Fibroblast of gingiva (primary cell): ENCODE results near the gene RHEBL1.
"Not testable (repeated sequence)": the region's sequence is repeated elsewhere in the genome, so short reads cannot be mapped to it uniquely, and the experiment has no call there.

ENCODE experiments used
- DNase-seq: peaks from one replicate; pipeline ENCODE4 v3.0.0-alpha.2; 2011; ENCODE audit warnings: low read depth

RHEBL1 gene

DNA sequence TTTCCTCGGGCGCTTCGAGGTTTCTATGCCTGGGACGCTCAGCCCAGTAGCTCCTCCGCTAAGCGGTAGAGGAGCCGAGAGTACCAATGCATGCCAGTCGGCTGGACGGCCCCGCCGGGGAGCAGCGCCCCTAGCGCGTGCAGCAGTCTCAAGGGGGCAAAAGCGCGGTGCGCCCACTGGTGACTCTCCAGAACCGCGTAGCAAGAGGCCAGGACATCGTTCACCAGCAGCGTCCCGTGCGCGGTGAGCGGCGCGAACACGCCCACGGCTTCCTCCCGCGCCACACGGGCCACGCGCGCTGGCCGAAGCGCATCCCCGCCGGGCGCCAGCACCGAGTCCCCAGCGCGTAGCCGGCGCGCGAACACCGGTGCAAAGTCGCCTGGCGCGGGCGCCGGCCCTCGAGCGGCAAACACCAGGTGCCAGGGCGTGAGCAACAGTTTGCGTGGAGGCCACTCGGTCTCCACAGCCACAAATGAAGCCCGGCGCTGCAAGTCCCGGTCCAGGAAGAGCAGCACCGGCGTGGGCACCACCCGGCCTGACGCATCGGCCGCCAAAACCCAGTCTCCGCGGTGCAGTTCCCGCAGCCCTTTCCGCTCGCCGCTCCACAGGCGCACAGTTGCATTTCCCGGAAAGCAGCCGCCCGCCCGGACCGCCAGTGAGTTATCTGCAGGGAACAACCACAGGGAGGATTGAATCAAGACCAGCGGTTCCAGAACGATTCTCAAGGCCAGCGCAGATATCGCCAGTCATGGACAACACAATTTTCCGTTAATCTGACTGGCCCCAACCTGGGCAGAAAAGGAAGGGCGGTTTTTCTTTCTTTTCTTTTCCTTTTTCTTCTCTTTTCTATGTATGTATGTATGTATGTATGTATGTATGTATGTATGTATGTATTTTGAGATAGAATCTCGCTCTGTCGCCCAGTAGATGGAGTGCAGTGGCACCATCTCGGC, 20.3 kb upstream of the RHEBL1 start:
- peak; percentile 40 for DNase-seq

DNA sequence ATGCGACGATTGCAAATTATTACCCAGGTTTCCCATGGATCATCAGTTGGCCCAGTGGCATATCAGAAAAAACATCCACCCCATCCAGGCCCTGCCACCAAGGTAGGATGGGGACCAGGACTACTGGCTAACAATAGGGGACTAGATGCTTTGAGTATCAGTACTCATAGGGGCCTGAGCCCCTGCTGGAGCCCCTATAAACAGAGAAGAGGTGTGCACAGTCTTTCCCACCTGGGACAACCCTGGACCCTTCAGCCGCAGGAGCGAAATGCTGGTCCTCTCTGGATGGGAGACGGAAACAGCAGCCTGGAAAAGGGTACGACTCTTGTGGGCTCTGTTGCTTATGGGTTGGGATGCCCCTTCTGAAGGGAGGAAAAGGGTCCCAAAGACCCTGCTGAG, 19.2 kb upstream of the RHEBL1 start:
- no peak for DNase-seq

- peak; percentile 74 for DNase-seq
Measured at GRCh38 chr12:49088150-49088931, 18.6 kb upstream of the RHEBL1 start.

DNA sequence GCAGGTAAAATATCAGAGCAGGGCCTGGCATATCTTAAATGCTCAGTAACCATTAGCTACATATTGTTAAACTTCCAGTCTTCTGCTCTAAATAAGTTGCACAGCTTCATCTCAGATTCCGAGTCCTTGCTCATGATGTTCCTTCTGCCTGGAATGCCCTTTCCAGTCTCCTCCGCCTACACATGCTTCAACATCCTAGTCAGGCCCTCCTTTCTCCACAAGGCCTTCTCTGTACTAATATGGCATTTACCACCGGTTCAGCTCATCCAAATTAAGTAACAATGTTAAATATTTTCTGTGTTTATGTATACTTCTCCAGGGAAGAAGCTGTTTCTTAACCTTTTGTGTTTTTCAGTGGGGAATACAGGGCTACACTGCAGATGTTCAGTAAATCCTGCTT, 16.3 kb upstream of the RHEBL1 start:
- peak; percentile 49 for DNase-seq

DNA sequence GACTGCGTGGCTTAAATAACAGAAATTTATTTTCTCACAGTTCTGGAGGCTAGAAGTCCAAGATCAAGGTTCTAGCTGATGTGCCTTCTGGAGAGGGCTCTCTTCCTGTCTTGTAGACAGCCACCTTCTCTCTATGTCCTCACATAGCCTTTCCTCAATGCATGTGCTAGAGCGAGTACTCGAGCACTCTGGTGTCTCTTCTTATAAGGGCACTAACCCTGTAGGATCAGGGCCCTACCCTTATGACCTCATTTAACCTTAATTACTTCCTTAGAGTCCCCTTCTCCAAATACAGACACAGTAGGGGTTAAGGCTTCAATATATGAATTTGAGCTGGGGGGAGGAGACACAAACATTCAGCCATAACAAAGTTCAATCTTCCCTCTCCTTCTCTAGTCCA, 14.7 kb upstream of the RHEBL1 start:
- DNase-seq = no peak

- no peak for DNase-seq
Measured at GRCh38 chr12:49079793-49080192, 10.0 kb upstream of the RHEBL1 start.

- no peak for DNase-seq
Measured at GRCh38 chr12:49070971-49071370, 1.2 kb upstream of the RHEBL1 start.

GRCh38 chr12:49068879-49069506, 786 bp downstream of the RHEBL1 start:
- no peak for DNase-seq

DNA sequence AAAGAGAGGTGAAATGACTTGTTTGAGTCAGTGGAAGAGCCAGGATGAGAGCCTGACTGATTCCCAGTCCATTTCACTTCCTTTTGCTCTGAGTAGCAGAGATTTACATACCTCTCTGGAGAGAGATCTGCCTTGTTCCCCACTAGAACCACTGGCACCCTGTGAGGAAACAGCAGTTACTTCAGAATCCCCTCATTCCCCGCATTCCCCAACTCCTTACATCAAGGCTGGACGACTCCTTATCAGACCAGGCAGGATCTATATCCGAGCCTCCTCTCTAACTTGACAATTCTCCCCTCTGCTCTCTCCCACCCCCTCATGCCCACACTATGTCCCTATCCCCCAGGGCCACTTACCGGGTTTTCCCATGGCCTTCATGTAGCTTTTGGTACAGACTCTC, 3.7 kb downstream of the RHEBL1 start:
- DNase-seq = no peak

DNA sequence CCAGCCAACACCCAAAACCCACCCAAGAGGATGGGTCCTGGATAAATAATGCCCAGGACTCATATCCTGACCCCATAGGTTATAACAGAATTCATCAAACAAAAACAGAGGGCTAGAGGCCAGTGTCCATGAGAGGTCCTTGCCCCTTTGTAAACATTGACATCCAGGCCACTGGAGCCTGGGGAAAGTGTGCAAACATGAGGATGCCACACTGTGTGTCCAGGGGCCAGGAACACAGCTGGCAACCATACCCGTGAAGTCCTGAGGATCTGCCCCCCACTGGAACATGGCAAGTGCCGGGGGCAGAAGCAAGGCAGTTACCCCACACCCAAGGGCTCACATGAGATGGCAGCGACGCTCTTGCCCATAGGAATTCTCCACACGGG, 5.0 kb downstream of the RHEBL1 start:
- DNase-seq = no peak

DNA sequence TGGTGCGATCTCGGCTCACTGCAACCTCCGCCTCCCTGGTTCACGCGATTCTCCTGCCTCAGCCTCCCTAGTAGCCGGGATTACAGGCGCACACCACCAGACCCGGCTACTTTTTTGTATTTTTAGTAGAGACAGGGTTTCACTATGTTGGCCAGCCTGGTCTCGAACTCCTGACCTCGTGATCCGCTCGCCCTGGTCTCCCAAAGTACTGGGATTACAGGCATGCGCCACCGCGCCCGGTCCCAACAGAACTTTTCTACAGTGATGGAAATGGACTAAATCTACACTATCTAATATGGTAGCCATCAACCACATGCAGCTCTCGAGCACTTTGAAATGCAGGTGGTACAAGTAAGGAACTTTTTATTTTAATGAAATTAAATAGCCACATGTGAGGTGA, 7.9 kb downstream of the RHEBL1 start:
- not testable (repeated sequence) for DNase-seq

DNA sequence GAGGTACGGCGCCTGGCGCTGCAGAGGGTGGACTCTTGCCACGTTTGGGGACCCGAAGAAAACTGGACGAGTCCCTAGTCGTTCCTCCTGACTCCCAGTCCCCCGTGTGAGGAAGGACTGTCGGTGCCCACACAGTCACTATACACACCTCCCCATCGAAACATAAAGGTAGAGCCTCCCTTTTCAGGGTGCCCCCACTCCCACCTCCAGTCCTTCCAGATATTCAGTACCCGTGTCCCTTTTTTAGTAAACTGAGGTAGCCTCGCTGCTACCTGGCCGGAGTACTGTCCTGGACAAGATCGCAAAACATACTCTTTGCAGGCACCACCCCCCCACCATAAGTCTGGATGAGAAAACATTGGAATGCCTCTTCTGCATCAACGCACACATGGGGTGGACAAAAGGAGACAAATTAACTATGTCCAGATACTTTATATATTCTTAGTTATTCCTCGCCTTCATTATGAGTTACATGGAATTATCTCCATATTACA, 8.6 kb downstream of the RHEBL1 start:
- DNase-seq = no peak

DNA sequence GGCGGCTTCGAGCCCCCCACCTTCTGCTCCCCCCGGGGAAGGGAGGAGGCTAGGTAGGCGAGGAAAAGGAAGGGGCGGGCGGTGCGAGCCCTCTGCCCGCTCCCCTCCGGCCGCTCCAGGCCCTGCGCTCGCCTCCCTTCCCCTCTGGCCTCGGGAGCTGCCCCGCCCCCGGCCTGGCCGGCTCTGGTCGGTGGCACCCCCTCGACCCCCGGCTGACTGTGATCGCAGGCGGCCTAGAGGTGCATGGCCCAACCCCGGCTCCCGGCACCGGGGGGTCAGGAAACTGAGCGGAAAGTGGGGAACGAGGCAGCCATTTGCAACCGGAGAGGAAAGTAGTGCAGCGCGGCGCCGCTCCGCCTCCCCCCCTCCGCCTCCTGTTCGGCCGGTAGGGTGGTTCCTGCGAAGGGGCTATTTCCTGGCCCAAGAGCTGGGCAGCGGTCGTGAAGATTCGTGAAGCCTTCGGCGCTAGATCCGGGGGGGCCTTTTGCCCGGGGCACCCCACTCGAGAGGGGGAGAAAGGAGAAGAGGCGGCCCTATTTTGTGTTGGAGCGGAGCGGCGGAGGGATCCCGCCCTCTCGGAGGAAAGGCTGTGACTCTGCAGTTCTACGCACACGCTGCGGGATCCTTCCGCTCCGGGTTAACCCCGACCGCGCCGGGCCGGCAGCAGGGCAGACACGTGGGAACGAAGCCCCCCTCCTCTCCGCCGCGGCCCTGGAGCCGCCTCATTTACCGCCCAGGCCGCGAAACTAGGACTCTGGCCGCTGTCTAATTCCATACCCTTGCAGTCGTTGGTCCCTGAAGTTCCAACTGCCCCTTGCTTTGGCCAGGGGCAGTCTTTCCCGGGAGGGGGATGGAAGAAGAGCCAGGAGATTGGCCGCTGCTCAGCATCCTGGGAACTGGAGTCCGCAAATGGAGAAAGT, 9.3 kb downstream of the RHEBL1 start, which contains the start of gene KMT2D:
Gene KMT2D (minus strand): TSS at position 558 of the 920 bp plus-strand sequence. CDS start 5,470 bp downstream, outside the sequence.
- DNase-seq = peak; percentile 98

DNA sequence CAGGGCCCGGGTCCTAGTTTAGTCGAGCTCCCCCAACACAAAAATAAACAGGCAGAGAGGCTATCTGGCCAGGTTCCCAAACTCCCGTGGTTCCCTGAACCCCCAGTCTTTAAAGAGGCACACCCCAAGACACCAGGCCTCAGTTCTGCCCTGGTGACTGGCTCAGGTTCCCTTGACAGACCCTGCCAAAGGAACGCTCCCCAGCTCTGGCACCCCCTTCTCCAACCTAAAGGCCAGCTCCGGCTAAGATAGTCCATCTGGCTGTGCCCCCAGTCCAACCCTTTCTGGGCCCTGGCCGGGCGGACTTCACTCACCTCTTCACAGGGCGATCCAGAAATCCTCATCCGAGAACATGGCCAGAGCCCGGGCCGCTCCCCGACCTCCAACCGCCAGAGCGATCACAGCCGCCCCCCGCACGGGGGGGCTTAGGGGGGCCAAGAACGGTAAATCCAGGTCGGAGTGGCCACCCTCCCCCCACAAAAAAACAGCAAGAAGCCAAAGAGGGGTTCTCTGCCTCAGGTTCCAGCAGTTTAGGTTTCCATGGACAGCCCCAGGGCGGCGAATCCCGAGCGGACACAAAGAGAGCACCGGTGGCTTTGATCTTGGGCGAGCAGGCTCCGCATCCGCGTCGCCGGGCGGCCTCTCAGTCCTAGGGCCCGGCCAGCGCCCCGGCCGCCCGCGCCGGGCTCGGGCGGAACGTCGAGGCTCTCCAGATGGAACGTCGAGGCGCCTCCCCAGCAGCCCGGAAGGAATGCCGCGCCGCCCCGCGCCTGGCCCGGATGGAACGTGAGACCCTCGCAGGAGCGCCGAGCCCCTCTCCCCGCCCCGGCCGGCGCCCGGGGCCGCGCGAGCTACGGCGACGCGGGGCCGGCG, 10.2 kb downstream of the RHEBL1 start:
- no peak for DNase-seq

- no peak for DNase-seq
Measured at GRCh38 chr12:49059045-49059298, 10.8 kb downstream of the RHEBL1 start.

GRCh38 chr12:49058366-49059044, 11.3 kb downstream of the RHEBL1 start:
- DNase-seq = no peak

DNA sequence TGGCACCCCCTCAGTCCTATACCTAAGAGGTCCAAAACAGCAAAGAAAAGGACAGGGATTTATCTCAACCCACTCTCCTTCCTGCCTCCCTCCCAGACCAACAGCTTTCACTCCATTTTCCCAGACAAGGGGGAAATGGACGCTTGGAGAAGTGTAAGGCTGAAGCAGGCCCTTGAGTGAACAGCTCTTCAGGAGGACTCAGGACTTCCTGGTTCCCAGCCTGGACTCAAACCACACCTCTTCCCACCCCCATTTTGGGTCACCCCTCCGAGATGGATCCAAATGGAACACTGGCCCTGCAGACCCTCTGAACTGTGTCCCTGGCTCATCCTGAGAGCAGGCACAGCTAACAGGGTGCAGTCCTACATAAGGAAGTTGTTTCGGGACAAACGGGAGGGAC, 11.9 kb downstream of the RHEBL1 start:
- no peak for DNase-seq

DNA sequence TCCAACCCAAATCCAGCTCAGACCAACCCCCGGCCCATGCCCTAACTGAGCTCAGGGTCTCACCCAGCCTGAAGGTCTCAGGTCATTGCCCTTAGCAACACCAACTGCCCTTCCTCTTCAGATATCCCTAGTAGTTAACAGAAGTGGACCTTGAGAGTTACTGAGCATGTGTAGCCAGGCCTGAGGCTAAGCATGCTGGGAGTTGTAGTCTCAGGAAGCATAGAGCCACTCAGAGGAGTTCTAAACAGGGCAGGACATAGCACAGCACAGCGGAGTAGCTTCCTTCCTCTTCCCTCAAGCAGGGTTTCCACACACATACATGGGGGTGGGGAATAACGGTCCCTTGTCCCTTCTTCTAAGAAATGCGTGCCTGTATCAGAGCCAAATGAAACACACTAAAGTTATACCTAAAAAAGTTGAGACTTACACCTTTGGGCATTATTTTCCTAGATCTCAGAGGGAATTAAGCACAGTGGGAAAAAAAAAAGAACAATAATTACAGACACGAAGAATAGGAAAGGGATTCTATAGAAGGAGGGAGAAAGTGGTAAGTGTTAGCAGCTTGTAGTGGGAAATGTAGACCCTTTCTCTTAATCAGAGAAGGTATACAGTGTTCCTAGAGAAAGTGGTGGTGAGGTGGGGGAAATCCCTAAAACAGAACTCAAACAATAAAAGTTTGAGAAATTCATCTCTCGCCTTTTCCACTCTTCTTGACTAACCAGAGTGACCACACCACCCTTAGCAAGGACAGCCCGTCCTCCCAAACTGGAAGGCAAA, 13.6 kb downstream of the RHEBL1 start:
- peak; percentile 79 for DNase-seq

- no peak for DNase-seq
Measured at GRCh38 chr12:49055092-49055491, 14.7 kb downstream of the RHEBL1 start.
